ENCODE data around the gene WDR35. TPM values are rescaled to one million over a fixed set of nuclear protein-coding genes. Genes with fewer than 3 reads are reported as not detected.

WDR35 gene
- total and polyA plus RNA-seq, 10 of the 15 experiments (the other 5 are each of a cell fraction or from before 2014, with no cell fraction given), result 3.0 to 9.3 (median 6.3) TPM

DNA sequence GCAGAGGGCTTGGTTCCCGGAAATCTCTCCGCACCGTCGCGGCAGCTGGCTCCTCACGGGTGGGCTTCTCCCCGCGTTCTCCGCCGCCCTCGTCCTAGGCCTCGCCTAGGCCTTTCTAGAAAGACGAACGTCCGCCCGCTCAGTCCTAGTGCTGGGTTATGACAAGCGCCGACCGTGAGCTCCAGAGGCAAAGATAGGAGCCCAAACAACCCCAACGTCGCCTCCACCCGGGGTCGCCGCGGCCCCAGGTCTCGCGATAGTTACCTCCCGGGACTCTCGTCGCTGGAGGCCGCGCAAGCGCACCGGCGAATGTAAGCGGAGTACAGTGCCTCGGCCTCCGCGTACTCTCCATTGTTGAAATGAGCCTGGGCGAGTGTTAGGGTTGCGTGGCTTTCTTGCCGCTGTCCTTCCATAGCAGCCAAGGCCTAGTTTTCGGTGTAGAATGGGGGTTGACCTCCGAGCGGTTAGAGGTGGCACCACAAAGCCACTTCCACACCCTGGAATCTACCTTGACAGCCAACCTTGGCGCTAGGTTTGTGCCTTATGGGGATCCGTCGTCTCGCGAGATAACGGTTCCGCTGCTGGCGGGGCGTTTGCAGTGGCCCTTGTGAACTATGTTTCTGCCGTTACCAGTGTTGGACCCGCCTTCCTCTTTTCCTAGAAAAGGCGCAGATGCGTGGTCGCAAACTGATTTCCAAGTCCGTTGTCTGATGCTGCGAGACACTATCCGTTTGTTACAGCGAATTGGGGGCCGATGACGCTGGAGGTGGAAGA is 88.3 kb downstream of the WDR35 start, which contains the start of gene TTC32 (continued):
- TF ChIP-seq CEBPB (IDR thresholded peaks at IDR 0.05; ENCODE audit: borderline replicate concordance in 1 of 2, low read depth in 2 of 2, low read length in 2 of 2) (no peak), TCF3 (IDR thresholded peaks at IDR 0.05; ENCODE audit: borderline replicate concordance, insufficient read depth, low read depth, low read length) (no peak), PAX5 (IDR thresholded peaks at IDR 0.05; ENCODE audit: borderline replicate concordance, low read depth, low read length) (peak; percentile 66; the same call in 1 of the 2 replicates), GABPA (IDR thresholded peaks at IDR 0.05; ENCODE audit: low read depth) (no peak), MYB (IDR thresholded peaks at IDR 0.05; ENCODE audit: borderline replicate concordance, low read depth, low read length) (0 out of 2 replicates have a peak, but pooled peaks have one; percentile 41), ASH2L (IDR thresholded peaks at IDR 0.05; ENCODE audit: borderline replicate concordance, low read depth) (no peak), TBL1XR1 (IDR thresholded peaks at IDR 0.05; ENCODE audit: low read depth, low read length) (0 out of 2 replicates have a peak, but pooled peaks have one; percentile 42), CHD4 (IDR thresholded peaks at IDR 0.05) (no peak), HCFC1 (IDR thresholded peaks at IDR 0.05; ENCODE audit: low read length) (peak; percentile 56; the same call in 1 of the 2 replicates), EP300 (IDR thresholded peaks at IDR 0.05; ENCODE audit: borderline replicate concordance in 1 of 2, control insufficient read depth in 1 of 2, low read depth in 2 of 2, low read length in 2 of 2) (peak in 1 of 2 experiments; percentile 6; a peak in 1 of 4 replicates), ZNF207 (IDR thresholded peaks at IDR 0.05; ENCODE audit: borderline replicate concordance) (peak; percentile 66), MEF2B (IDR thresholded peaks at IDR 0.05; ENCODE audit: partially characterized antibody, poor library complexity, severe bottlenecking) (no peak), ZBED1 (IDR thresholded peaks at IDR 0.05; ENCODE audit: borderline replicate concordance) (peak; percentile 86), STAT1 (conservative IDR thresholded peaks at IDR 0.05) (no peak), HDAC6 (IDR thresholded peaks at IDR 0.05; ENCODE audit: unreplicated experiment) (no peak)
- TF ChIP-seq, protein P1, sequence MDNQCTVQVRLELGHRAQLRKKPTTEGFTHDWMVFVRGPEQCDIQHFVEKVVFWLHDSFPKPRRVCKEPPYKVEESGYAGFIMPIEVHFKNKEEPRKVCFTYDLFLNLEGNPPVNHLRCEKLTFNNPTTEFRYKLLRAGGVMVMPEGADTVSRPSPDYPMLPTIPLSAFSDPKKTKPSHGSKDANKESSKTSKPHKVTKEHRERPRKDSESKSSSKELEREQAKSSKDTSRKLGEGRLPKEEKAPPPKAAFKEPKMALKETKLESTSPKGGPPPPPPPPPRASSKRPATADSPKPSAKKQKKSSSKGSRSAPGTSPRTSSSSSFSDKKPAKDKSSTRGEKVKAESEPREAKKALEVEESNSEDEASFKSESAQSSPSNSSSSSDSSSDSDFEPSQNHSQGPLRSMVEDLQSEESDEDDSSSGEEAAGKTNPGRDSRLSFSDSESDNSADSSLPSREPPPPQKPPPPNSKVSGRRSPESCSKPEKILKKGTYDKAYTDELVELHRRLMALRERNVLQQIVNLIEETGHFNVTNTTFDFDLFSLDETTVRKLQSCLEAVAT (IDR thresholded peaks at IDR 0.05), result 0 out of 2 replicates have a peak, but pooled peaks have one; percentile 27
- TF ChIP-seq, protein P2, sequence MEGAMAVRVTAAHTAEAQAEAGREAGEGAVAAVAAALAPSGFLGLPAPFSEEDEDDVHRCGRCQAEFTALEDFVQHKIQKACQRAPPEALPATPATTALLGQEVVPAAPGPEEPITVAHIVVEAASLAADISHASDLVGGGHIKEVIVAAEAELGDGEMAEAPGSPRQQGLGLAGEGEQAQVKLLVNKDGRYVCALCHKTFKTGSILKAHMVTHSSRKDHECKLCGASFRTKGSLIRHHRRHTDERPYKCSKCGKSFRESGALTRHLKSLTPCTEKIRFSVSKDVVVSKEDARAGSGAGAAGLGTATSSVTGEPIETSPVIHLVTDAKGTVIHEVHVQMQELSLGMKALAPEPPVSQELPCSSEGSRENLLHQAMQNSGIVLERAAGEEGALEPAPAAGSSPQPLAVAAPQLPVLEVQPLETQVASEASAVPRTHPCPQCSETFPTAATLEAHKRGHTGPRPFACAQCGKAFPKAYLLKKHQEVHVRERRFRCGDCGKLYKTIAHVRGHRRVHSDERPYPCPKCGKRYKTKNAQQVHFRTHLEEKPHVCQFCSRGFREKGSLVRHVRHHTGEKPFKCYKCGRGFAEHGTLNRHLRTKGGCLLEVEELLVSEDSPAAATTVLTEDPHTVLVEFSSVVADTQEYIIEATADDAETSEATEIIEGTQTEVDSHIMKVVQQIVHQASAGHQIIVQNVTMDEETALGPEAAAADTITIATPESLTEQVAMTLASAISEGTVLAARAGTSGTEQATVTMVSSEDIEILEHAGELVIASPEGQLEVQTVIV (IDR thresholded peaks at IDR 0.05; ENCODE audit: borderline replicate concordance, partially characterized antibody), result no peak
- TF ChIP-seq, protein P3, sequence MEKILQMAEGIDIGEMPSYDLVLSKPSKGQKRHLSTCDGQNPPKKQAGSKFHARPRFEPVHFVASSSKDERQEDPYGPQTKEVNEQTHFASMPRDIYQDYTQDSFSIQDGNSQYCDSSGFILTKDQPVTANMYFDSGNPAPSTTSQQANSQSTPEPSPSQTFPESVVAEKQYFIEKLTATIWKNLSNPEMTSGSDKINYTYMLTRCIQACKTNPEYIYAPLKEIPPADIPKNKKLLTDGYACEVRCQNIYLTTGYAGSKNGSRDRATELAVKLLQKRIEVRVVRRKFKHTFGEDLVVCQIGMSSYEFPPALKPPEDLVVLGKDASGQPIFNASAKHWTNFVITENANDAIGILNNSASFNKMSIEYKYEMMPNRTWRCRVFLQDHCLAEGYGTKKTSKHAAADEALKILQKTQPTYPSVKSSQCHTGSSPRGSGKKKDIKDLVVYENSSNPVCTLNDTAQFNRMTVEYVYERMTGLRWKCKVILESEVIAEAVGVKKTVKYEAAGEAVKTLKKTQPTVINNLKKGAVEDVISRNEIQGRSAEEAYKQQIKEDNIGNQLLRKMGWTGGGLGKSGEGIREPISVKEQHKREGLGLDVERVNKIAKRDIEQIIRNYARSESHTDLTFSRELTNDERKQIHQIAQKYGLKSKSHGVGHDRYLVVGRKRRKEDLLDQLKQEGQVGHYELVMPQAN (conservative IDR thresholded peaks at IDR 0.05), result peak; percentile 87
- TF ChIP-seq, protein P4, sequence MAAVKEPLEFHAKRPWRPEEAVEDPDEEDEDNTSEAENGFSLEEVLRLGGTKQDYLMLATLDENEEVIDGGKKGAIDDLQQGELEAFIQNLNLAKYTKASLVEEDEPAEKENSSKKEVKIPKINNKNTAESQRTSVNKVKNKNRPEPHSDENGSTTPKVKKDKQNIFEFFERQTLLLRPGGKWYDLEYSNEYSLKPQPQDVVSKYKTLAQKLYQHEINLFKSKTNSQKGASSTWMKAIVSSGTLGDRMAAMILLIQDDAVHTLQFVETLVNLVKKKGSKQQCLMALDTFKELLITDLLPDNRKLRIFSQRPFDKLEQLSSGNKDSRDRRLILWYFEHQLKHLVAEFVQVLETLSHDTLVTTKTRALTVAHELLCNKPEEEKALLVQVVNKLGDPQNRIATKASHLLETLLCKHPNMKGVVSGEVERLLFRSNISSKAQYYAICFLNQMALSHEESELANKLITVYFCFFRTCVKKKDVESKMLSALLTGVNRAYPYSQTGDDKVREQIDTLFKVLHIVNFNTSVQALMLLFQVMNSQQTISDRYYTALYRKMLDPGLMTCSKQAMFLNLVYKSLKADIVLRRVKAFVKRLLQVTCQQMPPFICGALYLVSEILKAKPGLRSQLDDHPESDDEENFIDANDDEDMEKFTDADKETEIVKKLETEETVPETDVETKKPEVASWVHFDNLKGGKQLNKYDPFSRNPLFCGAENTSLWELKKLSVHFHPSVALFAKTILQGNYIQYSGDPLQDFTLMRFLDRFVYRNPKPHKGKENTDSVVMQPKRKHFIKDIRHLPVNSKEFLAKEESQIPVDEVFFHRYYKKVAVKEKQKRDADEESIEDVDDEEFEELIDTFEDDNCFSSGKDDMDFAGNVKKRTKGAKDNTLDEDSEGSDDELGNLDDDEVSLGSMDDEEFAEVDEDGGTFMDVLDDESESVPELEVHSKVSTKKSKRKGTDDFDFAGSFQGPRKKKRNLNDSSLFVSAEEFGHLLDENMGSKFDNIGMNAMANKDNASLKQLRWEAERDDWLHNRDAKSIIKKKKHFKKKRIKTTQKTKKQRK (IDR thresholded peaks at IDR 0.05; ENCODE audit: low read depth, low read length), result no peak

Measured in GM12878 (cell line).